ENCODE measurements around the gene MYO10.
"Not testable (repeated sequence)": the region's sequence is repeated elsewhere in the genome, so short reads cannot be mapped to it uniquely, and the experiment has no call there.

MYO10 gene

DNA sequence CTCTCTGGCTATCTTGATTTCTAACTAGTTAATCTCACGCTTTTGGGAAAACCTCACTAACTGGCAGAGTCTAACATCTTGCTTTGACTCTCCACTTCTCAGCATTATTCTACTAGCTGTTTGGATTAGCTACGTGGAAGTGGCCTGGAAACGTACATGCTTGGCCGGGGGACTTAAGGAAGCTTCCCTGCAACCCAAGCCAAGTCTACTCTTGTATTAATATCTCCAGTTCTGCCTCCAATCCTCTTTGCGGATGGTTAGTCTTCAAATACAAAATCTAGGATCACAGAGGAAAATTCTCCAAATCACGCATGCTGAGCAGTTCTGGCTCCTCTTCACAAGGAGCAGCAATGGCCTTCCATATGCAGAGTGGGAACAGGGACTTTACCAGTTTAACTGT is 267.5 kb downstream of the MYO10 start:
- no peak for DNase-seq (ENCODE audit: low read depth)

DNA sequence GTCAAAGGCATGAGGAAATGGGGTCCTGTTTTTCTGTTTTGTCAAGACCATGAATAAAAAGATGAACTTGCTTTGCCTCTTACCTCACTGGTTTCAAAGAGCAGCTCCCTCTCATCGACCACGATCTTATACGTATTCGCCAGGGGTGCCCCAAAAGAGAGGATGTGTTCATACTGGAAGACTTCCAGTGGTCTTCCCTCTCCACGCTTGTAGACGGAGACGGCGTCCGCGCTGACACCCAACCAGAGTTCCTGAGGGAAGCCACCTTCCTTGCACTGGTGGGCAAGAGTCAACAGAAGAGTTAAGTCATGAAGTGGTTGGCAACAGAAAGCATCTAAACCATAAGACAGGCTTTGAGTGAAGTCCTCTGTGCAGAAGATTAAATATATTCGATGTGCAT is 267.9 kb downstream of the MYO10 start:
- DNase-seq (ENCODE audit: low read depth), result no peak

DNA sequence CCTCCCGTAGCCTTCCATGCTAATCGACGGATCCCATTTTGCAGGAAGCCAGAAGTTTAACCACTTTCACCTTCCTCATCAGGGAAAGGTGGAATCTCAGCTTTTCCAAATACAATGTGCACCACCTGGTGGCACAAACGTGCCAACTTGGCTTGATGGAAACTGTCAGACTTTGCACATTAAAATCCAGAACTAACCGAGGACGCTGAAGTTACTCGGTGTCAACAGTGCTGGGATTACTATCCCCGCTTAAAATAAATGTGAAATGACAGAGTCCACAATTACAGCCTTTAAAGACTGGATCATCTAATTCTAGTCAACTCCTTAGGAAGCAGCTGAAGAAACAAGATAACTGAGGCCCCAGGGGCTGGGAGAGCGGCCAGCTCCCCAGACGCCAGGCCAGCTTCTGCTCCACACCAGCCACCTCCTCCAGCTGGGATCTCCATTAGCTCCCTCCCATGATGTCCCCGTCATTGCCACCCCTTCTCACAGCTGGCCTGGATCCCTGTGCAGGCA is 269.1 kb downstream of the MYO10 start:
- DNase-seq (ENCODE audit: low read depth), result peak; percentile 19

DNA sequence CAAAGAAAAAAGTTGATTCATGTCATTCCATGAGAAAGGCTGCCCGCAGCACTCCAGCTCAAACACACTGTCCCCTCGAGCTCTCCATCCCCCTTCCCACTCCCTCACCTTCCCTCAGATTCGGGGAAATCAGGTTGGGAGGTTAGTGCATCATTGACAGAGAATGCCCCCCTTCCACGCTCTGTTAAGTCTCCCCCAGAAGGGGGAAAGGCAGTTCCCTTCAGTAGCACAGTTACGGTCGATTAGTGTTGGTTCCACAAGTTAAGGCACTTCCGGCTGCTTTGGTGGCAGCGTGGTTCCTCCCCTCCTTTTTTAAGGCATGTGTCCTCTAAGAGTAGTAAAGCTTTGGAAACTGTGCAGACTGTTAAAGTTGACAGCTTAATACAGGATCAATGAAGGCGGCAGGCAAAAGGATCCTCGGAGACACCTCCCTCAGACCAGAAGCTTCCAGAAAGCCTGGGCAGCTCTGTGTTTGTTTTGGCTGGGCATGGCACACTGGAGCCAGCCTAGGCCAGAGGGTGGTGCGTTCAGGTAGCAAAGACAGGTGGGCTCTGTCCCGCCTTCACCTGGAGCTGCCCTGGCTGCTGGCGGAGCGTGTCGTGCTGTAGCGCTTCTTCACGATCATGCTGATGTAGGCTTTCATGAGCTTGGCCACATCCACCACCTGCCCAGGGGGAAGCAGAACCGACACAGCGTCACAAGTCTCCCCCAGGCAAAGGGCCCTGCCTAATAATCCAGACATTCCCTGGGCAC is 269.8 kb downstream of the MYO10 start:
- no peak for DNase-seq (ENCODE audit: low read depth)

DNA sequence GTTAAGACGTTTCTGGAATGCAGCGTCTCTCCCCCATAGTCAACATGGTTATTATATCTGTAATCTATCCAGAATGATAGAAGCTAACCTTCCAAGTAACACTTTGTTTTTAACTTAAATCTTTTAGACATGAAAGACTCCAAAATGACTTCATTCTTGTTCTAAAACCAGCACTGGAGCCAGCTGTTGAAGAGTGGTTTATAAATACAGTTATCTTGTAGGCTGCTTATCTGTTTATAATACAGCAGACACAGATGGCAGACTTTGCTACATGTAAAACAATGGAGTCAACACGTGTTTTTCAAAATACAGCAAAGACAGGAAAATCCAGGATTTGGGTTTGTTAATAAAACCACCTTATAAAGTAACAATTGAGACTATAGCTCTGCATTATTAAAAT is 270.5 kb downstream of the MYO10 start:
- no peak for DNase-seq (ENCODE audit: low read depth)

DNA sequence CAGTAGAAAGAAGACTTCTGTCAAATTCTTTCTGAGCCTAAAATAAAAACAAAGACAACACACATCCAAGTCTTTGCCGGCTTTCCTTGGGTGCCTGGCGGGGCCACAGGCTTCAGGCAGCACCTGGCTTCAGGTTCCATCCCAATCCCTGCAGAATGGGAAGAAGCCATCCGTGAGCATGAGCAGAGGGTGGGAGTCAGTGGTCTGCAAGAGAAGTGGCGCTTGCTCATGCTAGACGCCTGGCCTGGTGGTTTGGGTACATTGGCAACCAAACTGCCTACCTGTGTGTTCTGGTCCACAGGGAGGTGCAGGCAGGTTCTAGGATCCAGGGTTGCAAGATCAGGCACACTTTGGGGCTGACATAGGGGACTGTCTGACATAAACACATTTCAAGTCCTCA is 271.7 kb downstream of the MYO10 start:
- DNase-seq (ENCODE audit: low read depth), result no peak

DNA sequence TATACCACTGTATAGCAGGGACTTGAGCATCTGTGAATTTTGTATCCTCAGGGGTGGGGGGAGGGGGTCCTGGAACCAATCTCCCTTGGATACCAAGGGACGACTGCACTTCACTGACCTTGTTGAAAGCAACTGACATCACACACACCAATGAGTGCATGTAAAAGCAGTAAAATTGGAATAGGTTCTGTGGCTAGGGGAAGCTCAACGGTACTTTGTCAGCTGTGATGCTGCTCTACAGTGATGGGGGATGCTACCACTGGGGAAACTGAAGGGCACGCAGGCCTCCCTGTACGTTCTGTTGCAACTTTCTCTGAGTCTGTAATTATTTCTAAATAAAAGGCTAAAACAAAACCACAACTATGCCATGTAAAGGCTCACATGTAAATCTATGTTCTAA is 272.2 kb downstream of the MYO10 start:
- no peak for DNase-seq (ENCODE audit: low read depth)

DNA sequence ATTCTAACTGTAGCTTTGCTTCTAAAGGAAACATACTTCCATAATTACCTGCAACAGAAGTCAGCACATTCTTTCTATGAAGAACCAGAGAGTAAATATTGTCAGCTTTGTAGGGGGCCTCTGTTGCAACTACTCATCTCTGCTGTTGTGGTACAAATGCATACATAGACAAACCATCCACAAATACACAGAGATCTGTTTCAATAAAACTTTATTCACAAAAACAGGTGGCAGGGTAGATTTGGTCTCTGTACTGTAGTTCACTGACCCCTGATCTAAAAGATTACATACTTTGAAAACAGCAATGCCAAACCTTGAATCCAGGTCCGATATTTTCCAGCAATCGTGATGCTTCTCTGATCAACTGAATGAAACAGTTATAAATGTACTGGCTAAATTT is 274.4 kb downstream of the MYO10 start:
- no peak for DNase-seq (ENCODE audit: low read depth)

DNA sequence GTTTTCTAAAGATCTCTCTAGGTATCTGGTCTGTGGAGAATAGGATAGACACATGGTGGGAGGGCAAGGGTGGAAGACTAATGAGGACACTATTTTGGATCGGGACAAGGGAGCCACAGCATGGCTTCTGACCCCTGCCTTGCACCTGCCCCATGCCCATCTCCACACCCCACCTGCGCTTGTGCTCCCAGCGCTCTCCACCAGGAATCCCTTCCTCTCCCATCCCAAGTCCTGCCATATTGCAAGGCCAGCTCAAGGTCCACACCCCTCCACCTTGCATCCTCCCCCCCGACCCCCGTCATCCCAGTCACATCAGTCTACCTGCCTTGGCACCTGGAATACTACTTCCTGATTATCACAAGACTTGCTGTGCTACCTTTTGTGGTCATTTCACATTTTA is 275.1 kb downstream of the MYO10 start:
- DNase-seq (ENCODE audit: low read depth), result no peak

DNA sequence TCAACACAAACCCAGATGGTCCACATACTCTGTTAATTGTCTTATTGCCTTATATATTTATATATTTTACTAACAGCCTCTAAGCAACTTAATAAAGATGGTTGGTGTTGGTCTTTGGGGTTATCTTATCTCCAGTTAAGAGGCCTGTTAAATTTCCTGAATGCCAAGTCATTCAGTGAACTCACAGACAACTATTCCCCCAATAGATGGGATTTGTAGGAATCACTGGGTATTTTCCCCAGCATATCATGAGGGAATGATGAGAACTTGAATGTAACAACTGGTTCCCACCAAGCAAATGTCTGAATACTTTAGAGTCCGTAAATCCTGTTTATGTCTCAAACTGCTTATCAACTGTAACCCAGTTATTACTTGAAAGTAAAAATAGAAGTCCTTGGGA is 276.6 kb downstream of the MYO10 start:
- DNase-seq (ENCODE audit: low read depth), result no peak

DNA sequence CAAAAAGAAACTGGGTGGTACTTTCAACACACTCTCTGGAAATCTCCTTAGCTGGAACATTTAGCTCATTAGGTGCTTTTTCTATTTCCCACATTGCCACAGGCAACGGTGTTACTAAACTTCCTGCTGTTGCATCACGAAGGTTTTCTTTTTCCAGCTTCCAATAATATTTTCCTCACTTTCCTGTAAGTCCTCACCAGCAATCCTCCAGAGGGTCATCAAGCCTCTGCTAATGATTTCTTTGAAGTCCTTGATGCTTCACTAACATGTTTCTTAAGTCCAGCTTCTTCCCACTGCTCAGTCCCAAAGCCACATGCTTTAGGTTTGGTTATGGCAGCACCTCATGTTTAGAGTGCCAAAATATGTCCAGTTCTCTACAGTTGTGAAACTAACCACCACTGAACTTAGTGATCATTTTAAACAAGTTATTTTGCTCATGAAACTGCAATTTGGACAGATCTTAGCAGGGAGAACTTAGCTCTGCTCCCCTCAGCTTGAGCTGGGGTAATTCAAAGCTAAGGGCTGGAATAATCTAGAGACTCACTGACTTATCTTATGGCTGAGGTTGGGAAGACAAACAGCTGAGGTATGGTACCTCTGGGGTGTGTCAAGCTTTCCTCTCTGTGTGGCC is 279.4 kb downstream of the MYO10 start:
- no peak for DNase-seq (ENCODE audit: low read depth)

DNA sequence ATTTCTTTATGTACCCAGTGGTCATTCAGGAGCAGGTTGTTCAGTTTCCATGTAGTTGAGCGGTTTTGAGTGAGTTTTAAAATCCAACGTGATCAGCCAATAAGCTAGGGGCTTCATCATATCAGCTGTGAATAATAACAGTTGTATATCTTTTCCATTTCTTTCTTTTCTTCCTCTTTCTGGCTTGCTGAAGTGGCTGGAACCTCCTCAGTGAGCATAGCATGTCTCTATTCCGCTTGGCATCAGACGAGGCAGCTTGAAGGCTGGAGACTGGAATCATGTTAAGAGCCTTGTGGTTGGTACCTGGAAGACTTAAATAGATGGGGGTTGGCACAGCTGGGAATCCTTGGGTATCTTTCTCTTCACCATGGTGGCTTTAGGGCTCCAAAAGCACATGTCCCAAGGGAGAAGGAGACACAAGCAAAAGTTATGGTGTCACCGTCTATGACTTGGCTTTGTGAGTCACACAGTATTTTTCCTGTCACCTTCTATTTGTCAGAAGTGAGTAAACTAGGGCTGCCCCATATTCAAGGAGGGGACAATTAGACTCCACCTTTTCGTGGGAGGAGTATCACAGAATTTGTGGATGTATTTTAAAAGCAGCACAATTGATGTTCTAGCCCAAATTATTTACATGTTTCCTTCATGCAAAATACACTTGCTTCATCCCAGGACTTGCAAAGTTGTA is 281.3 kb downstream of the MYO10 start:
- no peak for DNase-seq (ENCODE audit: low read depth)

DNA sequence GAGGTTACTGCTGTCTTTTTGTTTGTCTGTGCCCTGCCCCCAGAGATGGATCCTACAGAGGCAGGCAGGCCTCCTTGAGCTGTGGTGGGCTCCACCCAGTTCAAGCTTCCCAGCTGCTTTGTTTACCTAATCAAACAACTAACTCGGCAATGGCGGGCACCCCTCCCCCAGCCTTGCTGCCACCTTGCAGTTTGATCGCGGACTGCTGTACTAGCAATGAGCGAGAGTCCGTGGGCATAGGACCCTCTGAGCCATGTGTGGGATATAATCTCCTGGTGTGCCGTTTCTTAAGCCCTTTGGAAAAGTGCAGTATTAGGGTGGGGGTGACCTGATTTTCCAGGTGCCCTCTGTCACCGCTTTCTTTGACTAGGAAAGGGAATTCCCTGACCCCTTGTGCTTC is 287.3 kb downstream of the MYO10 start:
- not testable (repeated sequence) for DNase-seq (ENCODE audit: low read depth)

DNA sequence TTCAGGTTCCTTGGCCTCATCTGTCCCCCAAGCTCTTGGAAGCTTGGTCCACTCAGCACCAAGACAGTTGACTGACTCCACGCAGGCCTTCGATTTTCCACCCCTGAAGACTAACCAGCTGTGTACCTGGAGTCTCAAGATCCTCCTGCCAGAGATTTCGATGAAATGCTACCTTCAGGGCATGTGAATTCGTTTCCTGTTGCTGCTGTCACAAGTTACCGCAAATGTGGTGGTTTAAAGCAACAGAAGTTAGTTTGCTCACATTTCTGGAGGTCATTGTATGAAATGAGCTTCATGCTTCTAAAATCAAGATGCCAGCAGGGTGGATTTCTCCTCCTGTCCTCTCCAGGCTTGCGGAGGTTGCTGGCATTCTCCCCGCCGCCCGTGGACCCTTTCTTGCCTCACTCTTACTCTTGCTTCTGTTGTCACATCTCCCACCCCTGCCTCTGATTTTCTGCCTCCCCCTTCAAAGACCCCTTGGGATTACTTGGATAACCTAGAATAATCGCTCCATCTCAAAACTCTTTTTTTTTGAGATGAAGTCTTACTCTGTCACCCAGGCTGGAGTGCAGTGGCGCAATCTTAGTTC is 291.7 kb downstream of the MYO10 start:
- no peak for DNase-seq (ENCODE audit: low read depth)

DNA sequence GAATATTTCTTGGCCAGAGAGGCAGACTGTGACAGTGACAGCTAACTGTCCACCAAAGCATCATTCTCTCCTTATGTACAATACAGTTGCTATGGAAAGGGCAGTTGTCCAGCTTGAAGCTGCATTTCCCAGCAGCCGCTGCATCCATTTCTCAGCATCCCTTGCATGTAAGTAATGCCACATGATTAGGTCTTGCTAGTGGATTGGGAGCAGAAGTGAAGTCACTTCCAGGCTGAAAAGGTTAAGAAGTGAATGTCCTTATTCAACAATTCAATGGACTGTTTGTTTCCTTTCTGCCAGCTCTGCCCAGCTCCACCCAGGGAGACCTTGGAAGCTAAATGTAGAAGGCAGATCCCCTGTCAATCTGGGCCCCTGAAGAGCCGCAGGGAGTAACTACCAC is 293.2 kb downstream of the MYO10 start:
- no peak for DNase-seq (ENCODE audit: low read depth)

DNA sequence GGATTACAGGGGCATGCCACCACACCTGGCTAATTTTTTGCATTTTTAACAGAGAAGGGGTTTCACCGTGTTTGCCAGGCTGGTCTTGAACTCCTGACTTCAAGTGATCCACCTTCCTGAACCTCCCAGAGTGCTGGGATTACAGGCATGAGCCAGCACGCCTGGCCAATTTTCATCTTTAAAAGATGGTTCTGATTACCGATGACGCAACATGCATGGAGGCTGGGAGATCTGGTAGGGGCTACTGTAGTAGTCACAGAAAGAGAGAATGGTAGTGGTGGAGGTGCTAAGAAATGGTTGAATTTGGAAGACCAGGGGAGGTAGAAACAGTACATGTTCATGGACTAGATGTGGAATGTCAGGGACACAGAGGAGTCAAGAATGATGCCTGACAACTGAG is 296.9 kb downstream of the MYO10 start:
- no peak for DNase-seq (ENCODE audit: low read depth)

DNA sequence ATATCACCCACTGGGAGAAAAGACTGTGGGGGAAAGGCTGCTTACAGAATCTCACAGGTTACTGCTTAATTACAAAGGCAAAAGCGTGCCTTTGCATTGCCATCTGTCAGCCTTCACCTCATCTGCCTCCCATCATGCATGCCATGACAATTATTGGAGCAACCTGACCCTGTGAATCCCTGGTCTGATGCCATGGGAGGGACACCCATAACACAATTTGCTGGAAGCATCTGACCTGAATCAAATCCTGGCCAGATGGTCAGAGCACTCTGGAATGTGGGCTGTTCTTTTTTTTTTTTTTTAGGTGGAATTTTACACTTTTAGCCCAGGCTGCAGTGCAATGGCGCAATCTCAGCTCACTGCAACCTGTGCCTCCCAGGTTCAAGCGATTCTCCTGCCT is 307.7 kb downstream of the MYO10 start:
- no peak for DNase-seq (ENCODE audit: low read depth)

DNA sequence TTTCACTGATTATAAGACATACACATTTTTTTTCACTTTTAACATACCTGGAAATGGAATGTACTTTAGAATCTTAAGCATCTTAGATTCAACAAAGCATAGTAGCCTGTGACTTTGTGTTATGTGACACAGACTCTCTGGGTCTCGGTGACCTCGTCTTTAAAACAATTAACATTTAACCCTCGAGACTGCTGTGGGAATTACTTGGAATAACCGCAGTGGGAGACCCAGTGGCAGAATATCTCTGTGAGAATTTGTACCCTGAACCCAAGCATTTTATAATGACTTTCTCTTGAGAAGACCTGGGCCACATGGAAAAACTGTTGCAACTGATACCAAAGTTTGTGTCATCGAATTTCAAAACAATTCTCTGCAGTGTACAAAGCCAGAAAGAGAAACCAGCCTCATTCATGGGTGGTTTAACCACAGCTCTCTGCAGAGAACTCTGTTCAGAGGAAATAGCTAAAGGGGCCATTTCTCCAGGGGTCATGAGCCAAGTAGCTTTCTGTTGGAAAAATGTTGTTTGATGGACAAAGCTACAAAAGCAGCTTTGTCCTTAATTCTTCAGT is 309.3 kb downstream of the MYO10 start:
- DNase-seq (ENCODE audit: low read depth), result no peak

DNA sequence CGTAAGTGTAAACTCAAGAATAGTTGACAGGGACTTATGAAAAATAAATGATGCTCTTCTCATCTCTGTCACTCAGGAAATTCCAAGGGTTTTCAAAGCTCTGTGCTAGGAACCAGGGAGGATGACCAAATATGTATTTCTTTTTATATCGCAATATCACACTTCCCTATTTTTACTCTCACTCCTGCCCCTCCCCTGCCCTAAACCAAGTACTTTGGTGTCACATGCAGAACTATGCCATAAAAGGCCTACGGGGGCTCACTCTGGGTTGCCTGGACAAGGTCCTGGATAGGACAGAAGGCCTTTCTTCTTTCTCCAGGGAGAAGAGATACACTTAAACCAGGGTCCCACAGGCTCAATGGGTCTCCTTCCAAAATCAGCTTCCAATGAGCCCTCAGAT is 311.0 kb downstream of the MYO10 start:
- no peak for DNase-seq (ENCODE audit: low read depth)

DNA sequence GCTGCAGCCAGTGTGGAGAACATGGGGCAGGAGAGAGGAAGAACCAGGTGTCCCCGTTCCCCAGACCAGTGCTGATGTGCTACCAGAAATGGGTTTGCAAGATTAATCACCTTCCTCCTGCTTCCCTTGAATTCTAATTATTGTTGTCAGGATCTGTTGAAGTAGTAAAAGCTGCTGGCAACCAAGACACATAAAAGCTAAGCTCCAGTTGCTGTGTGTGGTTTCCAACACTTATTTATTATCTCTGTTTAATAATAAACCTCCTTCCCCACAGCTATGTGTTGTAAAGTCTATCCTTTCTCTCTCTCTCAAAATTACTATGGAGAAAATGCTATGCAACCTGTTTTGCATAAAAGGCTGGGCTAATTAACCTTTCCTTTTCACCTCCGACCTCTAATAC is 317.0 kb downstream of the MYO10 start:
- DNase-seq (ENCODE audit: low read depth), result no peak

DNA sequence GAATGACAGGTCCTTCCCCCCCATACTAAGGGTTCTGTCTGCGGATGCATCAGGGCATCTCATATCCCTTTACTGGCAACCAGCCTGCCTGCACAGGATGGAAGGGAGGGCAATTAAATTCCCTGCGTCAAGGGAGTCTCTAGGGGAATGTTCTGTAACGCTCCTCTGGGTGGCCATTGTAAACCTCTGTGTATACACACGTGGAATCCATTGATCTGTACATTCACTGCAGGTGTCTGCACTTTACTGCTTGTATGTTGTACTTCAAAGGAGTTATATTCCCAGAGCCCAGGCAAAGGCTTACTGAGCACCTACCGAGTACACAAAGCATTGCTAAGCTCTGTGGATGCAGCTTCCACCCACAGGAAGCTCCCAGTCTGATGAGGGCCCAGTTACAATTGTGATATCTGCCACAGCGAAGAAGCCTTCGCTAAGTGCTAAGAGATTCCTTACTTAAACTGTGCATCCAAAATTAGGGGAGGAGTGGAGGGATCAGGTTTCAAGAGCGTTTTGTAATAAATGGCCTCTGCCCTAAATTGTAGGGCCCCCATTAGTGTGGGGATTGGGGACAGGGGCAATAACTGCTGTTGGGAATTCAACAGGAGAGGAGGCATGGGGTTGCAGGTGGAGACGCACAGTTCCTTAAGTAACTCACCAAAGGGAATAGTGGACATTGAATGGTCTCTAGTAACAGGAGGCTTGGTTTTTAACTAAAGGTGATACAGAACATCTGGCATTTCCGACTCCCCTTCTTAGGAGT is 317.8 kb downstream of the MYO10 start:
- DNase-seq (ENCODE audit: low read depth), result no peak

Measured in activated T-cell treated with anti-CD3 and anti-CD28 coated beads for 1 hour (primary cell).